HEK293 (cell line): Measurements from ENCODE around the gene ZNF883.
A peak's percentile ranks its signal among the peaks of the same experiment; 100 is the strongest.

Experiments used
- ELK4 ChIP-seq: IDR thresholded peaks from 2 replicates; pipeline ENCODE4 v1.6.1; 2011; ENCODE audit warnings: mild to moderate bottlenecking, low read depth, low read length, borderline replicate concordance
- GLI2 ChIP-seq: fragments of 450-650 bp; formaldehyde crosslinking; IDR thresholded peaks from 2 replicates; pipeline ENCODE4; 2017; ENCODE audit warnings: missing biosample characterization, missing genetic modification characterization, low read depth, borderline replicate concordance
- GLI4 ChIP-seq: fragments of 450-650 bp; formaldehyde crosslinking; IDR thresholded peaks from 2 replicates; pipeline ENCODE4 v1.5.1; 2016; ENCODE audit warnings: missing biosample characterization, missing genetic modification characterization
- KLF17 ChIP-seq: fragments of 450-650 bp; formaldehyde crosslinking; IDR thresholded peaks from 2 replicates; pipeline ENCODE4 v1.5.1; 2016; ENCODE audit warnings: missing biosample characterization, missing genetic modification characterization
- PRDM6 ChIP-seq: fragments of 450-650 bp; formaldehyde crosslinking; IDR thresholded peaks from 2 replicates; pipeline ENCODE4 v1.5.1; 2017; ENCODE audit warnings: missing biosample characterization, missing genetic modification characterization
- REST ChIP-seq: fragments of 450-650 bp; formaldehyde crosslinking; IDR thresholded peaks from 2 replicates; pipeline ENCODE4 v1.5.1; 2016; ENCODE audit warnings: missing biosample characterization, missing genetic modification characterization
- WT1 ChIP-seq: fragments of 450-650 bp; formaldehyde crosslinking; IDR thresholded peaks from 2 replicates; pipeline ENCODE4 v1.5.1; 2016; ENCODE audit warnings: missing biosample characterization, missing genetic modification characterization
- ZBTB26 ChIP-seq: fragments of 450-650 bp; formaldehyde crosslinking; optimal IDR thresholded peaks from 2 replicates; pipeline ENCODE3; 2016; ENCODE audit warnings: missing biosample characterization, mild to moderate bottlenecking, missing genetic modification characterization
- ZBTB8A ChIP-seq: fragments of 450-650 bp; formaldehyde crosslinking; IDR thresholded peaks from 2 replicates; pipeline ENCODE4 v1.5.1; 2016; ENCODE audit warnings: missing biosample characterization, missing genetic modification characterization
- ZFP37 ChIP-seq: fragments of 450-650 bp; formaldehyde crosslinking; IDR thresholded peaks from 2 replicates; pipeline ENCODE4 v1.5.1; 2016; ENCODE audit warnings: missing biosample characterization, missing genetic modification characterization
- ZNF138 ChIP-seq: fragments of 450-650 bp; formaldehyde crosslinking; IDR thresholded peaks from 2 replicates; pipeline ENCODE4 v1.5.1; 2016; ENCODE audit warnings: missing biosample characterization, missing genetic modification characterization, borderline replicate concordance
- ZNF155 ChIP-seq: fragments of 450-650 bp; formaldehyde crosslinking; IDR thresholded peaks from 2 replicates; pipeline ENCODE4 v1.5.1; 2016; ENCODE audit warnings: missing biosample characterization, missing genetic modification characterization
- ZNF174 ChIP-seq: fragments of 450-650 bp; formaldehyde crosslinking; IDR thresholded peaks from 2 replicates; pipeline ENCODE4 v1.5.0; 2017; ENCODE audit warnings: missing biosample characterization, mild to moderate bottlenecking, missing genetic modification characterization
- ZNF18 ChIP-seq: fragments of 450-650 bp; formaldehyde crosslinking; IDR thresholded peaks from 2 replicates; pipeline ENCODE4 v1.5.1; 2016; ENCODE audit warnings: missing biosample characterization, missing genetic modification characterization
- ZNF350 ChIP-seq: fragments of 450-650 bp; formaldehyde crosslinking; IDR thresholded peaks from 2 replicates; pipeline ENCODE4 v1.5.0; 2017; ENCODE audit warnings: missing biosample characterization, mild to moderate bottlenecking, missing genetic modification characterization
- ZNF626 ChIP-seq: fragments of 450-650 bp; sonication (Bioruptor Pico); formaldehyde crosslinking; IDR thresholded peaks from 2 replicates; pipeline ENCODE4 v1.5.1; 2018; ENCODE audit warnings: missing biosample characterization, missing genetic modification characterization, inconsistent platforms
- ZNF639 ChIP-seq: fragments of 450-650 bp; formaldehyde crosslinking; IDR thresholded peaks from 2 replicates; pipeline ENCODE4 v1.5.1; 2016; ENCODE audit warnings: missing biosample characterization, missing genetic modification characterization
- ZNF677 ChIP-seq: fragments of 450-650 bp; IDR thresholded peaks from 2 replicates; pipeline ENCODE4 v1.5.0; 2018; ENCODE audit warnings: missing biosample characterization, mild to moderate bottlenecking, missing genetic modification characterization, moderate library complexity
- ZNF704 ChIP-seq: fragments of 450-650 bp; formaldehyde crosslinking; IDR thresholded peaks from 2 replicates; pipeline ENCODE4 v1.5.1; 2016; ENCODE audit warnings: missing biosample characterization, missing genetic modification characterization
- ZNF792 ChIP-seq: fragments of 450-650 bp; formaldehyde crosslinking; IDR thresholded peaks from 2 replicates; pipeline ENCODE4 v1.5.1; 2016; ENCODE audit warnings: missing biosample characterization, missing genetic modification characterization
- ZNF843 ChIP-seq: fragments of 450-650 bp; formaldehyde crosslinking; IDR thresholded peaks from 2 replicates; pipeline ENCODE4 v1.5.1; 2016; ENCODE audit warnings: missing biosample characterization, missing genetic modification characterization
- ZSCAN30 ChIP-seq: fragments of 450-650 bp; IDR thresholded peaks from 2 replicates; pipeline ENCODE4 v1.5.1; 2018; ENCODE audit warnings: missing biosample characterization, mild to moderate bottlenecking, missing genetic modification characterization, moderate library complexity
- ZSCAN4 ChIP-seq: fragments of 450-650 bp; formaldehyde crosslinking; IDR thresholded peaks from 2 replicates; pipeline ENCODE4 v1.5.1; 2017; ENCODE audit warnings: missing biosample characterization, missing genetic modification characterization
- ZXDB ChIP-seq: fragments of 450-650 bp; formaldehyde crosslinking; IDR thresholded peaks from 2 replicates; pipeline ENCODE4 v1.5.1; 2016; ENCODE audit warnings: missing biosample characterization, missing genetic modification characterization

ZNF883 gene

GRCh38 chr9:113056191-113057106 is 44.5 kb upstream of the ZNF883 start, which contains the start of gene ZFP37 (continued):
- TF ChIP-seq ZNF704 (tag by site-specific recombination), result no peak
- no peak for TF ChIP-seq ZNF155 (tag by site-specific recombination)
- TF ChIP-seq GLI2 (tag by site-specific recombination), result no peak
- no peak for TF ChIP-seq ZNF677 (tag by site-specific recombination)
- no peak for TF ChIP-seq ZSCAN30 (tag by site-specific recombination)
- TF ChIP-seq ZNF350 (tag by site-specific recombination), result no peak
- TF ChIP-seq ZNF792 (tag by site-specific recombination), result no peak
- TF ChIP-seq WT1, result no peak
- no peak; the same call in none of the 2 replicates for TF ChIP-seq ZXDB (tag by site-specific recombination)
- no peak for TF ChIP-seq KLF17 (tag by site-specific recombination)
- TF ChIP-seq PRDM6 (tag by site-specific recombination), result no peak
- TF ChIP-seq ZBTB8A (tag by site-specific recombination), result 0 out of 2 replicates have a peak, but pooled peaks have one; percentile 18
- no peak for TF ChIP-seq ZNF138 (tag by site-specific recombination)
- TF ChIP-seq REST (tag by site-specific recombination), result no peak
- TF ChIP-seq ZFP37, result no peak
- no peak for TF ChIP-seq ZNF18 (tag by site-specific recombination)
- no peak for TF ChIP-seq ZSCAN4
- TF ChIP-seq ZBTB26 (tag by site-specific recombination), result peak; percentile 28
- no peak for TF ChIP-seq ELK4
- TF ChIP-seq GLI4, result no peak
- TF ChIP-seq ZNF639 (tag by site-specific recombination), result no peak; the same call in 1 of the 2 replicates
- TF ChIP-seq ZNF626, result no peak
- TF ChIP-seq ZNF843 (tag by site-specific recombination), result no peak
- TF ChIP-seq ZNF174, result no peak
